Measurements from ENCODE around the gene PTPRN. TPM values are rescaled to one million over a fixed set of nuclear protein-coding genes. Genes with fewer than 3 reads are reported as not detected.

The PTPRN gene
- total RNA-seq, 1 experiment from 2014 or later, result 0.30 TPM

DNA sequence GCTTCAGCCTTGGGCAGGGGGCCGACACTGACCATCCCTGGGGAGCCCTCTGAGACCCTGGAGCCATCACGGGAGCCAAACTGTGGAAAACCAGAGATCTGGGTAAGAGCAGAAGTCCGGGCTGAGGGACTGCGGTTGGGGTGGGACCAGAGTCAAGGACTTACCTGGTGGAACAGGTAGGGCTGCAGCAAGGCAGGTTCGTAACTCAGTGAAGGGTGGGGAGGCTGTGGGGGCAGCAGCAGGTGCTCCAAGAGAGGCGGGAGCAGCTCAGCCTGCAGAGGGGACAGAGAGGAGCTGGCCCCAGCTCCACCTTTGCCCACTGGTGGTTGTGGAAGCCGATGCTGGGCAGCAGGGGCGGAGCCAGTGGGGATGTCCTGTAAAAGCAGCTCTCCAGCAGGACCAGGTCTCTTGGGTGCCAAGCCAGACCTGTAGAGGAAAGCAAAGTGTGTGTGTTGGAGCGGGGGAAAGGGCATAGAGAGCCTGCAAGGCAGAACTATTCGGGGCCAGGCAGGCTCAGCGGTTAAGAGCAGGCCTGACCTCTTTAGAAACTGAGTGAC is 6.7 kb downstream of the PTPRN start:
- BruUV-seq (replicated peaks), result no TSS peak
- intact Hi-C loops (cut with micrococcal nuclease; ENCODE audit: unreplicated experiment), result no loop called here

DNA sequence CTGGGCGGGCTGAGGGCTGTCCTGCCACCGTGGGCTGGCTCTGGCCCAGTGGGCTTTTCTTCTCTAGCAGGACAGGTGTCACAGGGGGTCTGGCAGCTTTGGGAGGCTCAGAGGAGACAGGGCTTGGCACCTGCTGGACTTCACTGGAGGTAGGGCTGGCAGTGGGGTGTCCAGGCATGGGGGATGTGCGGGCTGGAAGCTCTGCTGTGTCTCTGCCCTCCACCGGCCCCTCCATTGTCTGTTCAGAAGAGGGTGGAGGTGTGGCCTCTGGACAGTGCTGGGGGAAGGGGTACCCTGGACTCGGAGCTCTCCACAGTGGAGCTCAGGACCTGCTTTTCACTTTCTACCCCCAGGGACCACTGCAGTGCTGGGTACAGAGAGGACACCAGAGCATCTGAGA is 9.2 kb downstream of the PTPRN start:
- H3K36me3 ChIP-seq (ENCODE audit: insufficient read depth, low read length, poor library complexity, severe bottlenecking), result no peaks in the 10 kb centered on the region
- no TSS peak for BruUV-seq (replicated peaks)
- H3K9me3 ChIP-seq (ENCODE audit: low read depth, low read length, poor library complexity, severe bottlenecking), result no peaks in the 10 kb centered on the region
- H3K4me3 ChIP-seq (ENCODE audit: low read depth, low read length, poor library complexity, severe bottlenecking), result no peak overlapping the region
- no peaks in the 10 kb centered on the region for H3K4me1 ChIP-seq (ENCODE audit: insufficient read depth, low read length, poor library complexity, severe bottlenecking)
- CTCF ChIA-PET, result no interaction called here
- no peak for DNase-seq (ENCODE audit: low spot score)
- no peak overlapping the region for H3K27ac ChIP-seq (ENCODE audit: low read depth, low read length, poor library complexity, severe bottlenecking)
- POLR2A ChIA-PET (ENCODE audit: low non-redundant PET), result no interaction called here
- peaks cover 63% of the 10 kb centered on the region for H3K27me3 ChIP-seq (replicated peaks; ENCODE audit: insufficient read depth, low read depth, low read length, poor library complexity)
- TF ChIP-seq, protein P1, sequence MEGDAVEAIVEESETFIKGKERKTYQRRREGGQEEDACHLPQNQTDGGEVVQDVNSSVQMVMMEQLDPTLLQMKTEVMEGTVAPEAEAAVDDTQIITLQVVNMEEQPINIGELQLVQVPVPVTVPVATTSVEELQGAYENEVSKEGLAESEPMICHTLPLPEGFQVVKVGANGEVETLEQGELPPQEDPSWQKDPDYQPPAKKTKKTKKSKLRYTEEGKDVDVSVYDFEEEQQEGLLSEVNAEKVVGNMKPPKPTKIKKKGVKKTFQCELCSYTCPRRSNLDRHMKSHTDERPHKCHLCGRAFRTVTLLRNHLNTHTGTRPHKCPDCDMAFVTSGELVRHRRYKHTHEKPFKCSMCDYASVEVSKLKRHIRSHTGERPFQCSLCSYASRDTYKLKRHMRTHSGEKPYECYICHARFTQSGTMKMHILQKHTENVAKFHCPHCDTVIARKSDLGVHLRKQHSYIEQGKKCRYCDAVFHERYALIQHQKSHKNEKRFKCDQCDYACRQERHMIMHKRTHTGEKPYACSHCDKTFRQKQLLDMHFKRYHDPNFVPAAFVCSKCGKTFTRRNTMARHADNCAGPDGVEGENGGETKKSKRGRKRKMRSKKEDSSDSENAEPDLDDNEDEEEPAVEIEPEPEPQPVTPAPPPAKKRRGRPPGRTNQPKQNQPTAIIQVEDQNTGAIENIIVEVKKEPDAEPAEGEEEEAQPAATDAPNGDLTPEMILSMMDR (conservative IDR thresholded peaks at IDR 0.05; ENCODE audit: low read depth, low read length), result no peak
- no peak for TF ChIP-seq EZH2 (IDR thresholded peaks at IDR 0.05; ENCODE audit: borderline replicate concordance, low read depth, low read length, poor library complexity, severe bottlenecking)
- intact Hi-C loops (cut with micrococcal nuclease; ENCODE audit: unreplicated experiment), result no loop called here

More for the DNA sequence above, 6.7 kb downstream of the PTPRN start:
- Histone ChIP-seq H3K27ac (ENCODE audit: low read depth, low read length, poor library complexity, severe bottlenecking) (no peak overlapping the region), H3K9me3 (ENCODE audit: low read depth, low read length, poor library complexity, severe bottlenecking) (no peaks in the 10 kb centered on the region), H3K27me3 (replicated peaks; ENCODE audit: insufficient read depth, low read depth, low read length, poor library complexity) (peaks cover 76% of the 10 kb centered on the region), H3K36me3 (ENCODE audit: insufficient read depth, low read length, poor library complexity, severe bottlenecking) (no peaks in the 10 kb centered on the region), H3K4me1 (ENCODE audit: insufficient read depth, low read length, poor library complexity, severe bottlenecking) (no peaks in the 10 kb centered on the region), H3K4me3 (ENCODE audit: low read depth, low read length, poor library complexity, severe bottlenecking) (no peak overlapping the region)
- no peak for TF ChIP-seq EZH2 (IDR thresholded peaks at IDR 0.05; ENCODE audit: borderline replicate concordance, low read depth, low read length, poor library complexity, severe bottlenecking)
- TF ChIP-seq, protein P1 (conservative IDR thresholded peaks at IDR 0.05; ENCODE audit: low read depth, low read length), result no peak
- ChIA-PET POLR2A (ENCODE audit: low non-redundant PET) (no interaction called here), CTCF (no interaction called here)
- DNase-seq (ENCODE audit: low spot score), result no peak

DNA sequence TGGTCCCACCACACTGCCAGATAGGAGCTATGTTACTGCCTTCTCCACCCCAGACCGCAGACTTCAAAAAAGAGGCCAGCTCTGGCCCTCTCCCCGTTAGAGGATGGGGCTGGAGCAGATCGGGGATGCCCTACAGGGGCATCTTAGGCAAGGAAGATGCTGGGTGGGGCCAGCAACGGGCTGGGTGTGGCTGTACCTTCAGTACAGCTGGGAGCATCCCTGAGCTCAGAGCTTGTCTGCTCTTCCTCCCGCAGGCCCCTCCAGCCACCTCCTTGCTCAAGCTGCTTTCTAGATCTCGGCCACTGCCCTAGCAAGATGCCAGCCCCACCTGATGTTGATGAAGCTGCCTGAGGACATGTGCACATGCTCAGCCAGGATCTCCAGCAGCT is 9.8 kb downstream of the PTPRN start:
- TF ChIP-seq, protein P1 (conservative IDR thresholded peaks at IDR 0.05; ENCODE audit: low read depth, low read length), result no peak
- TF ChIP-seq EZH2 (IDR thresholded peaks at IDR 0.05; ENCODE audit: borderline replicate concordance, low read depth, low read length, poor library complexity, severe bottlenecking), result no peak
- no peak overlapping the region for H3K4me3 ChIP-seq (ENCODE audit: low read depth, low read length, poor library complexity, severe bottlenecking)
- ChIA-PET CTCF (no interaction called here), POLR2A (ENCODE audit: low non-redundant PET) (no interaction called here)
- no peak overlapping the region for H3K27ac ChIP-seq (ENCODE audit: low read depth, low read length, poor library complexity, severe bottlenecking)
- peaks cover 56% of the 10 kb centered on the region for H3K27me3 ChIP-seq (replicated peaks; ENCODE audit: insufficient read depth, low read depth, low read length, poor library complexity)
- no peaks in the 10 kb centered on the region for H3K9me3 ChIP-seq (ENCODE audit: low read depth, low read length, poor library complexity, severe bottlenecking)
- H3K4me1 ChIP-seq (ENCODE audit: insufficient read depth, low read length, poor library complexity, severe bottlenecking), result no peaks in the 10 kb centered on the region
- H3K36me3 ChIP-seq (ENCODE audit: insufficient read depth, low read length, poor library complexity, severe bottlenecking), result no peaks in the 10 kb centered on the region
- no TSS peak for BruUV-seq (replicated peaks)
- intact Hi-C loops (cut with micrococcal nuclease; ENCODE audit: unreplicated experiment), result loop anchor here (5.0 to 10.0 kb wide), 3 partner anchors 122 to 445 kb away; partner anchors contain the start of genes CNPPD1, RETREG2 and WNT6
- no peak for DNase-seq (ENCODE audit: low spot score)
